ENCODE measurements around the gene INO80. TPM values are rescaled to one million over a fixed set of nuclear protein-coding genes. Genes with fewer than 3 reads are reported as not detected.

INO80 gene
- total RNA-seq, 4 donors from 2014 or later: 17.5 to 111 (median 40.1) TPM

DNA sequence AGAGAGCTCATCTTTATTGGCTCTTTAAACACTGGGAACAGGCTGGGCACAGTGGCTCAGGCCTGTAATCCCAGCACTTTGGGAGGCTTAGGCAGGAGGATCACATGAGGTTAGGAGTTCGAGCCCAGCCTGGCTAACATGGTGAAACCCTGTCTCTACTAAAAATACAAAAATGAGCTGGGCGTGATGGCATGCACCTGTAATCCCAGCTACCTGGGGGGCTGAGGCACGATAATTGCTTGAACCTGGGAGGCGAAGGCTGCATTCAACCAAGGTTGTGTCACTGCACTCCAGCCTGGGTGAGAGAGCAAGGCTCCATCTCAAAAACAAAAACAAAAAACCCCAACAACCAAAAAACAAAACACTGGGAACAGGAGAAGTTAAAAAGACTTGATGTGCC is 90.7 kb downstream of the INO80 start:
- H3K4me1 ChIP-seq: peaks cover 0 to 5% (median 0%) of the 10 kb centered on the region in 4 donors
- H3K36me3 ChIP-seq: peaks cover 0 to 28% (median 0%) of the 10 kb centered on the region in 3 donors
- no peaks in the 10 kb centered on the region for H3K27me3 ChIP-seq
- H3K27ac ChIP-seq: no peak overlapping the region
- H3K4me3 ChIP-seq: no peak overlapping the region
- TF ChIP-seq POLR2A (IDR thresholded peaks at IDR 0.05) (no peak), CTCF (IDR thresholded peaks at IDR 0.05) (no peak)
- no peaks in the 10 kb centered on the region for H3K9me3 ChIP-seq
- DNase-seq: no peak

DNA sequence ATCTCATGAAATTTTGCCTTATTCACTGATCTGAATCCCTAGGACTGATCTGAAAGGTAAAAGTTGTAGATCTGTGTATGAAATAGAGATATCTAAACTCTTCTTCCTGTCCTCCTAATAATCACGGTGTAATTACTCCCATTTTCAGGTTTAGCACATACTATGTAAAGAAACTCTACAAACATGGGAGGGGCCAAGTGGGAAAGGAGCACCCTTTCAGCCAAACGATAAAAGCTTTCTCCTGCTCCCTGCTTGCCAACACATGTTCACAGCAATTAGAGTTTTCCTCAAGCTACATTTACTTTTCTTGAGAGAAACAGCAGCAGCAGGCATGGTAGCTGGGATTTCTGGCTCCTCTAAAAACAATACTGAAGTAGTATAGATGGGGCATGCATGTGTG is 91.2 kb downstream of the INO80 start:
- peak overlapping the region in 2 of 4 donors; percentile 12 to 50 for H3K27ac ChIP-seq
- peaks cover 0 to 5% (median 0%) of the 10 kb centered on the region in 4 donors for H3K4me1 ChIP-seq
- no peak for TF ChIP-seq CTCF (IDR thresholded peaks at IDR 0.05)
- no peak for TF ChIP-seq POLR2A (IDR thresholded peaks at IDR 0.05)
- no peak for DNase-seq
- no peaks in the 10 kb centered on the region for H3K9me3 ChIP-seq
- H3K36me3 ChIP-seq: peaks cover 0 to 34% (median 0%) of the 10 kb centered on the region in 3 donors
- no peak overlapping the region for H3K4me3 ChIP-seq
- no peaks in the 10 kb centered on the region for H3K27me3 ChIP-seq

DNA sequence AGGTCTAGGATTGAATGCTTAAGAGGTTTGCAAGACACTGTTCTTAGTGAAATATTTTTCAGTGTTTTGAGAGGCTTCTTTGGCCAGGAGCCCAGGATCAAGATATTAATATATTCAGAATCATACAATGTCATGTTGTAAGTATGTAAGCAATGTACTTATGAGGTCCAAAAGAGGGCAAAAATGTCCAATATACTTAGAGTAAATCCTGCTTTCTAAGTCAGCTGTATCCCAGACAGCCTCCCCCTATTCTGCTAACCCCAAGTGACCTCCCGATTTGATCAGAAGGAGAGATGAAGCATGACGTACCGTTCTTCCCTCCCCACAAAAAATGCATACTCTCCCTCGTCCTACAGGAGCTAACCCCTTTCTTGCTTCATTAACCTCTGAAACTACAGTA is 91.9 kb downstream of the INO80 start:
- Histone ChIP-seq H3K4me3 (no peak overlapping the region), H3K4me1 (peaks cover 0 to 5% (median 0%) of the 10 kb centered on the region in 4 donors), H3K27me3 (no peaks in the 10 kb centered on the region), H3K9me3 (no peaks in the 10 kb centered on the region), H3K36me3 (peaks cover 0 to 34% (median 0%) of the 10 kb centered on the region in 3 donors), H3K27ac (peak overlapping the region in 2 of 4 donors; percentile 12 to 50)
- TF ChIP-seq CTCF (IDR thresholded peaks at IDR 0.05) (no peak), POLR2A (IDR thresholded peaks at IDR 0.05) (no peak)
- no peak for DNase-seq

DNA sequence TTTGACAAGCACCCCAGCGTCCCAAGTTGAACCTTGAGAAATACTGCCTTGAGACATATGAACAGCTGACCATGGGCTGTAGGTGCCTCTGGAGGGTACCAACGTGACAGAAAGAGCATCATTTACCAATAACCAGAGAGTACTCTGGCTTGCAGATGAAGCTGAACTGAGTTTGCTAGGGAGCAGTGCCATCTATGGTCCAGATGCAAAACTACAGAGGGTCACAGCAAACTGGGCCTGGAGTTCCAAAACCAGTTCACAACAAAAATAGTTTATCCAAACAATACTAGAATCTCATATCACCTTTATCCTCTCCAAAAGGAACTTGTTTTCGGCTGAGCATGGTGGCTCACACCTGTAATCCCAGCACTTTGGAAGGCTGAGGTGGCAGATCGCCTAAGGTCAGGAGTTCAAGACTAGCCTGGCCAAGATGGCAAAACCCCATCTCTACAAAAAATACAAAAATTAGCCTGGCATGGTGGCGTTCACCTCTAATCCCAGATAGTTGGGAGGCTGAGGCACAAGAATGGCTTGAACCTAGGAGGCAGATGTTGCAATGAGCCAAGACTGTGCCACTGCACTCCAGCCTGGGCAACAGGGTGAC is 93.5 kb downstream of the INO80 start:
- Histone ChIP-seq H3K4me3 (no peak overlapping the region), H3K4me1 (peaks cover 0 to 9% (median 0%) of the 10 kb centered on the region in 4 donors), H3K27ac (no peak overlapping the region), H3K36me3 (peaks cover 0 to 33% (median 0%) of the 10 kb centered on the region in 3 donors), H3K9me3 (no peaks in the 10 kb centered on the region), H3K27me3 (no peaks in the 10 kb centered on the region)
- DNase-seq: peak in 1 of 3 donors; percentile 61
- no peak for TF ChIP-seq POLR2A (IDR thresholded peaks at IDR 0.05)
- peak in 5 of 6 experiments; percentile 6 to 81 (median 74) for TF ChIP-seq CTCF (IDR thresholded peaks at IDR 0.05)

- Histone ChIP-seq H3K4me1 (peaks cover 0 to 11% (median 0%) of the 10 kb centered on the region in 4 donors), H3K9me3 (no peaks in the 10 kb centered on the region), H3K4me3 (no peak overlapping the region), H3K27ac (no peak overlapping the region), H3K27me3 (no peaks in the 10 kb centered on the region), H3K36me3 (peaks cover 0 to 24% (median 0%) of the 10 kb centered on the region in 3 donors)
- DNase-seq: no peak
- TF ChIP-seq POLR2A (IDR thresholded peaks at IDR 0.05): no peak
- TF ChIP-seq CTCF (IDR thresholded peaks at IDR 0.05): no peak
Observed at GRCh38 chr15:41020829-41021228, 95.3 kb downstream of the INO80 start.
